PC-9 (cell line): ENCODE results near the gene TBC1D22B. TPM values are rescaled to one million over a fixed set of nuclear protein-coding genes. Genes with fewer than 3 reads are reported as not detected.
A peak's percentile ranks its signal among the peaks of the same experiment; 100 is the strongest.

Experiments used
- BruUV-seq: library from RNA; stranded (reverse); fragments of 400-500 nt; replicated peaks from 2 replicates; lab custom pipeline; 2021; lab: Mats Ljungman, UMichigan
- CTCF ChIA-PET: fragments of 300-600 bp; sonication (Branson Sonifier 250); formaldehyde crosslinking; loops from one replicate; lab custom pipeline; 2022; ENCODE audit warnings: antibody characterized with exemption; lab: Charles Lee
- POLR2A ChIA-PET: fragments of 300-600 bp; sonication (Branson Sonifier 250); formaldehyde crosslinking; loops from one replicate; lab custom pipeline; 2022; ENCODE audit warnings: antibody characterized with exemption; ENCODE audit not compliant: unreplicated experiment; lab: Charles Lee
- DNase-seq, 2 experiments: peaks; one replicate each; pipeline versions ENCODE4 v3.0.0 to v3.0.0-alpha.2; 2015 to 2022; ENCODE audit warnings: mixed read lengths in 1 of 2
- H2AFZ ChIP-seq: fragments of 200-600 bp; sonication (generic); 2 replicates; pipeline ENCODE4 v1.8.1; 2017; ENCODE audit warnings: antibody characterized with exemption
- H3F3A ChIP-seq: fragments of 200-600 bp; sonication (generic); 2 replicates; pipeline ENCODE4 v1.8.1; 2017; ENCODE audit warnings: antibody characterized with exemption, mild to moderate bottlenecking, low read depth; ENCODE audit not compliant: insufficient read depth
- H3K27ac ChIP-seq: fragments of 200-600 bp; sonication (generic); 2 replicates; pipeline ENCODE4 v1.6.1; 2016; ENCODE audit warnings: mixed run types
- H3K27me3 ChIP-seq: fragments of 200-600 bp; sonication (generic); 2 replicates; pipeline ENCODE4 v1.6.1; 2016; ENCODE audit warnings: low read depth, mixed run types; ENCODE audit not compliant: insufficient read depth
- H3K36me3 ChIP-seq: fragments of 200-600 bp; sonication (generic); 2 replicates; pipeline ENCODE4 v1.6.1; 2016; ENCODE audit warnings: low read depth, mixed run types
- H3K4me1 ChIP-seq: fragments of 200-600 bp; sonication (generic); replicated peaks from 2 replicates; pipeline ENCODE4 v1.6.1; 2016; ENCODE audit warnings: mixed run types; ENCODE audit not compliant: insufficient read depth
- H3K4me2 ChIP-seq: fragments of 200-600 bp; sonication (generic); 2 replicates; pipeline ENCODE4 v1.6.1; 2017; ENCODE audit warnings: mixed run types
- H3K4me3 ChIP-seq: fragments of 200-600 bp; sonication (generic); 2 replicates; pipeline ENCODE4 v1.6.1; 2016; ENCODE audit warnings: mixed run types
- H3K79me2 ChIP-seq: fragments of 200-600 bp; sonication (generic); 2 replicates; pipeline ENCODE4 v1.6.1; 2017; ENCODE audit warnings: low read depth, mixed run types
- H3K9me2 ChIP-seq: fragments of 200-600 bp; sonication (generic); 2 replicates; pipeline ENCODE4 v1.8.1; 2017; ENCODE audit warnings: mild to moderate bottlenecking; ENCODE audit not compliant: insufficient read depth
- H3K9me3 ChIP-seq: fragments of 200-600 bp; sonication (generic); 2 replicates; pipeline ENCODE4 v1.8.1; 2016; ENCODE audit warnings: low read depth; ENCODE audit not compliant: insufficient read depth
- H4K20me1 ChIP-seq: fragments of 200-600 bp; sonication (generic); 2 replicates; pipeline ENCODE4 v1.8.1; 2017; ENCODE audit not compliant: insufficient read depth
- CTCF ChIP-seq: fragments of 200-600 bp; sonication (generic); conservative IDR thresholded peaks from 2 replicates; pipeline ENCODE4 v1.6.1; 2017; ENCODE audit warnings: mixed run types, antibody characterized with exemption, mild to moderate bottlenecking, moderate library complexity
- EZH2 ChIP-seq: fragments of 200-600 bp; sonication (generic); IDR thresholded peaks from 2 replicates; pipeline ENCODE4 v1.8.0; 2017; ENCODE audit warnings: antibody characterized with exemption, low read depth
- intact Hi-C: fragments of 100-400 bp; cut with micrococcal nuclease; formaldehyde crosslinking; loops from one replicate; pipeline ENCODE4 v1.10.0; 2022; ENCODE audit not compliant: unreplicated experiment
- total RNA-seq: library from RNA; stranded (reverse); gene quantifications from 2 replicates; pipeline ENCODE4 v1.2.3, GENCODE V29; 2021

TBC1D22B gene
- total RNA-seq, 1 experiment from 2014 or later = 14.6 TPM

GRCh38 chr6:37225350-37226169 lies 32.0 kb upstream of the TBC1D22B start:
- Histone ChIP-seq H3K36me3 (no peaks in the 10 kb centered on the region), H2AFZ (no peak overlapping the region), H3K4me2 (no peak overlapping the region), H3F3A (peaks cover 15% of the 10 kb centered on the region; the same call in 1 of the 2 replicates), H3K4me3 (no peak overlapping the region), H3K9me3 (no peaks in the 10 kb centered on the region), H3K27me3 (no peaks in the 10 kb centered on the region), H3K27ac (no peak overlapping the region), H3K4me1 (peaks cover 14% of the 10 kb centered on the region), H3K79me2 (no peaks in the 10 kb centered on the region), H4K20me1 (no peaks in the 10 kb centered on the region), H3K9me2 (no peaks in the 10 kb centered on the region)
- TF ChIP-seq CTCF (no peak), EZH2 (no peak)
- intact Hi-C loops = loop anchor here (10.0 kb wide), 1 partner anchor 79 kb away; no protein-coding TSS in a partner anchor
- POLR2A ChIA-PET = interaction anchor here (0.6 kb wide), 1 partner anchor 187 kb away, joined by 4 read pairs; no protein-coding TSS in a partner anchor
- CTCF ChIA-PET = no interaction called here
- BruUV-seq = no TSS peak
- no peak for DNase-seq

- Histone ChIP-seq H3K9me2 (no peaks in the 10 kb centered on the region), H3K9me3 (no peaks in the 10 kb centered on the region), H3K4me1 (no peaks in the 10 kb centered on the region), H3K79me2 (no peaks in the 10 kb centered on the region), H3K27me3 (no peaks in the 10 kb centered on the region), H3K4me2 (no peak overlapping the region), H2AFZ (no peak overlapping the region), H3F3A (0 out of 2 replicates have a peak, but pooled peaks cover 3% of the 10 kb centered on the region), H3K4me3 (no peak overlapping the region), H4K20me1 (no peaks in the 10 kb centered on the region), H3K36me3 (no peaks in the 10 kb centered on the region), H3K27ac (no peak overlapping the region)
- TF ChIP-seq EZH2 = no peak
- TF ChIP-seq CTCF = no peak
- no peak for DNase-seq
- POLR2A ChIA-PET = no interaction called here
- no TSS peak for BruUV-seq
- intact Hi-C loops = no loop called here
- CTCF ChIA-PET = no interaction called here
Measured at GRCh38 chr6:37230104-37230503, 27.5 kb upstream of the TBC1D22B start.

GRCh38 chr6:37232430-37233017 lies 25.0 kb upstream of the TBC1D22B start:
- ChIA-PET POLR2A (interaction anchor here (0.7 kb wide), 1 partner anchor 229 kb away, joined by 7 read pairs; no protein-coding TSS in a partner anchor), CTCF (no interaction called here)
- no peak for TF ChIP-seq CTCF
- TF ChIP-seq EZH2 = no peak
- H3K4me1 ChIP-seq = no peaks in the 10 kb centered on the region
- intact Hi-C loops = no loop called here
- H3K36me3 ChIP-seq = no peaks in the 10 kb centered on the region
- H3K27me3 ChIP-seq = no peaks in the 10 kb centered on the region
- no peaks in the 10 kb centered on the region for H3K9me3 ChIP-seq
- no peak overlapping the region for H2AFZ ChIP-seq
- no peak overlapping the region for H3K27ac ChIP-seq
- H3K4me3 ChIP-seq = no peak overlapping the region
- no peak overlapping the region for H3K4me2 ChIP-seq
- BruUV-seq = no TSS peak
- H3K9me2 ChIP-seq = no peaks in the 10 kb centered on the region
- H3K79me2 ChIP-seq = no peaks in the 10 kb centered on the region
- DNase-seq = peak in 1 of 2 experiments; percentile 17
- no peaks in the 10 kb centered on the region for H4K20me1 ChIP-seq
- 0 out of 2 replicates have a peak, but pooled peaks cover 11% of the 10 kb centered on the region for H3F3A ChIP-seq
